Left forelimb (tissue), 1 donor: ENCODE results near the gene PIP5K1B.

Source experiments
- DNase-seq: peaks from one replicate; pipeline ENCODE4 v3.0.0-alpha.2; 2018; ENCODE audit warnings: low spot score

PIP5K1B gene

DNA sequence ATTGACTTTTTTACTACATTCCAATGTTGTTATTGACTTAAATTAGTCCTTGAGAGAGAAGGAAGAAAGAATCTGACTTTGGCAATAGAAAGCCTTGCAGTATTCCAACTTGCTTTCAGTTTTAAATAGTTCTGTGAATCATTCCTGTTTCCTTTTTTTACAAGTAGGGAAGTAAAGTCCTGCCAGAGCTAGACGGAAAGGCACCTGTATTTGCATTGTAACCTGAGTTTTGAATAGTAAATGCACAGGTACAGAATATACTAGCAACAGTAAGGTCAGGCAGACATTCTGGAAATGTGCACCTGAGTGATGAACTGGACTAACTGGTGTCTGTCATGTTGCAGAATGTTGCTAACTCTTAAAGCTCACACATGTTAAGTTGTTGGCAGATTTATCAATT, 208.0 kb downstream of the PIP5K1B start:
- no peak for DNase-seq

DNA sequence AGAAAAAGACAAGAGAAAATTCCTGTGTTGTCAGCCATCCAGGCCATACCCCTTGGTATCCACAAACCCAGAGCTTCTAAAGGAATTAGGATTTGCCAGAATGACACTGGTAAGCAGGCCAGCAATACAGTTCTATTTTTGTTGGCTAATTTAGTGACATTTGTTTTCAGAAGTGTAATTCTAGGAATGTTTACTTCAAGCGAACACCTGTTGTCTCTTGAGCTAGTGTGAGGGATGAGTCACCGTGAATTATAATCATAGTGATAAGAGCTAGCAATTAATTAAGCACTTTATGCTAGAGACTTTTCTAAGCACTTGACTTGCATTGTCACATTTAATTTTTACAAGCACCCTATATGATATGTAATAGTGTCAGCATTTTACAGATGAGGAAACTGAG, 209.7 kb downstream of the PIP5K1B start:
- DNase-seq: no peak

DNA sequence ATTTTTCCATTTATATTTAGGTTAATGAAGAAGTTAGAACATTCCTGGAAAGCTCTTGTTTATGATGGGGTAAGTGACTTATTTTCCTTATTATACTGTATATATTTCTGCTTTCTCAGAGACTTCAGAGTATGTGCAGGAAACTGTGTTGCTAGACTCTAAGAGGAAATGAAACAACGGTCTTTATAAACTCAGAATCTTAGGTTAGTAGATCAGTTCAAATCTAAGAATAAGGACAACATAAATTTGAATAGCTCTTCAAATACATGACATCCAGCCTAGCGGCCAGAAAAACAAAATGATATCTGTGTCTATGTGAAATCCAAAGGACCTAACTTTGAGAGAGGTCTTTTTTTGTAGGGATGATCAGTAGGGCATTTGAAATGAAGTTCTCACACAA, 214.6 kb downstream of the PIP5K1B start:
- no peak for DNase-seq

DNA sequence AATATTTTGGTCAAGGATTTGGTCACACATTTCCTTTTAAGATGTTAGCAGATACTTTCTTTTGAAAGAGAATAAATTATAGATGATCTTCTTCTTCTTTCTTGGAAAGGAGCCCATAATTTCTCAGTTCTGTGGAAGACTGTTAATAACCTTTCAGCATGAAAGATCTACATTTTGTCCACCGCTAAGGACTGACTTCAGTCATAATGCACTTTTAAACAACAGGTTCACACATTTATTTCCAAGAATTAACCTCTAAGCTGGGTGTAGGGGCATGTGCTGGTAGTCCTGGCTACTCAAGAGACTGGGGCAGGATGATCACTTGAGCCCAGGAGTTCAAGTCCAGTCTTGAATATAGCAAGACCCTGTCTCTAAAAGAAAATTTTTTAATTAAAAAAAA, 215.9 kb downstream of the PIP5K1B start:
- no peak for DNase-seq

DNA sequence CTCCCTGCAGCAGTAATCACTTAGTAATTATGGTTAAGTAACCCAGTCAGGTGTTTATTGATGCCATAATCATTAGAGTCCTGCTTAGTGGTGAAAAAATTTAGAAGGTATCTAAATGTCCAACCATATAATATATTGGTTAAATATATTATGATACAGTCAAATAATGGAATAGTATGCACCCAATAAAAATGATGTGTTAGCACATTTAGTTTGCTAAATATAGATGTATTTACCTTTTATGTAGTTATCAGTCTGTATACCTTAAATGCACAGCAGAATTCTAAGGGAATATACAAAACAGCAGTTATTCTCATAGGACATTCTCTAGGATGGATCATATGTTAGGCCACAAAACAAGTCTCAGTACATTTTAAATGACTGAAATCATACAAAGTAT, 218.4 kb downstream of the PIP5K1B start:
- DNase-seq: no peak

DNA sequence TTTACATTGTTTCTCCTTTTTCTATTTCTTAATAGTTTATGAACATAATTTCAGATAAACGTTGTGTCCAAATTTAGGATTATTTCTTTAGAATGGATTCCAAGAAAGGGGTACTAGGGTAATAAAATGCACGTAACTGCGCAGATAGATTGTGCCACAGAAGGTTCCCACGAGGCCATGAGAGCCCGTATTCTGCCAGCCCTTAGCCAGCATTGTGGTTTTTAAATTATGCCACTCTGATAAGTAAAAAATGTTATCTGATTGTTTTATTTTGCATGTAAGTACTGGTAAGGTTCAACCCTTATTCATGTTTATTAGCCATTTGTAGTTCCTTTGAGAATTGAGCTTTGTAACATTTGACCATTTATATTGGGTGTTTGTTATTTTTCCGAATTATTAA, 220.1 kb downstream of the PIP5K1B start:
- no peak for DNase-seq

- DNase-seq: no peak
Observed at GRCh38 chr9:68927165-68927564, 222.1 kb downstream of the PIP5K1B start.

- no peak for DNase-seq
Observed at GRCh38 chr9:68931821-68932220, 226.8 kb downstream of the PIP5K1B start.

- DNase-seq: no peak
Observed at GRCh38 chr9:68932458-68932857, 227.4 kb downstream of the PIP5K1B start.

DNA sequence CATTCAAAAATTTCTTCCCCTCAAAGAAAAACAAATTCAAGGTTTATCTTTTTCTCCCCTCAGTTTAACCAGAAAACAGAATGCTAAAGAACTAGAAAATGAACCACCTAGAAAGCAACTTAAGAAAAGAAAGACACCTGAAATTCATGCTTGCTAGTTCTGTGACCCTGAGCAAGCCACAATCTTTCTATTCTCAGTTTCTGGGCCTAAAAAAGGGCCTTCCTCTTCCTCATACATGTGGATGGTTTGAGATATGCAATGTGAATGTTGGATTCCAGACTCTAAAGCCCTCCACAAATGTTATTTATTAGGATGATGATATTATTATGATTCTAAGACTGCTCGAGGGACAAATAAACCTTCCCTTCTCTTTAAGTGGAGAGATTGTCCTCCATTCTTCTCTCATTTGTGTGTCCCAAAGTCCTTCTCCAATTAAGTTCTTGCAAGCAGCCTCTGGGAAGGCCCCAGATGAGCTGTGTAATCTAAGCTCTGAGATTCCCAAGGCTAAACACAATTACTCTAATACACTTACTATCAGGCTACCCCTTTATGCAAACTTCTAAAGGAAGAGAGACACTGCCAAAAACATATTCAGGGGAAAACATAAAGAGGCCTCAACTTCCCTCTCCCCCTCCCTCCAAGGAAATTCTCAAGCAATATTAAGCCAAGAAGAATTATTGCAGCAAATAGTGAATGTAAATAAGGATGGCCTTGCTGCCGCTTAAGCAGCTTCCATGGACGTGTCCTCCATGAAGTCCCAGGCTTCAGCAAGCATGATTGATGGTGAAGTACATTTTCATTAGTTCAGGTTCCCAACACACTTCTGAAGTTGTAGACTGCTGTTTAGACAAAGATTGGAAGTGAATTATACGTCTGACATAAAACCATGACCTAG, 228.6 kb downstream of the PIP5K1B start:
- no peak for DNase-seq

- no peak for DNase-seq
Observed at GRCh38 chr9:68934329-68934644, 229.2 kb downstream of the PIP5K1B start.

DNA sequence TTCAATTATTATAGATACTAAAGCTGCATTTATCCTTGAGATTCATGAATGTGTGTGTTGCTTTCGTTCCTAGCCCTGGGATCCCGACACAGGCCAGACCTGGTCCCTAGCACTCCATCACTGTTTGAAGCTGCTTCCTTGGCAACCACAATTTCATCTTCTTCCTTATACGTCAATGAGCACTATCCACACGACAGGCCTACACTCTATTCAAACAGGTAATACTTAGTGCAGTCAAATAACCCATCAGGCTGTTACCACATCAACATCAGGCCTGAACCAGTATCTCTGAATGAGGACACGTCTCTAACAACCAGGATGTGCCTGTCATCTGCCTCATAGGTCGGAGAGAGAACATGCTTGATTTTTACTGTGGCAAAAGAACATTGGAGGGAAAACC, 235.5 kb downstream of the PIP5K1B start:
- no peak for DNase-seq

DNA sequence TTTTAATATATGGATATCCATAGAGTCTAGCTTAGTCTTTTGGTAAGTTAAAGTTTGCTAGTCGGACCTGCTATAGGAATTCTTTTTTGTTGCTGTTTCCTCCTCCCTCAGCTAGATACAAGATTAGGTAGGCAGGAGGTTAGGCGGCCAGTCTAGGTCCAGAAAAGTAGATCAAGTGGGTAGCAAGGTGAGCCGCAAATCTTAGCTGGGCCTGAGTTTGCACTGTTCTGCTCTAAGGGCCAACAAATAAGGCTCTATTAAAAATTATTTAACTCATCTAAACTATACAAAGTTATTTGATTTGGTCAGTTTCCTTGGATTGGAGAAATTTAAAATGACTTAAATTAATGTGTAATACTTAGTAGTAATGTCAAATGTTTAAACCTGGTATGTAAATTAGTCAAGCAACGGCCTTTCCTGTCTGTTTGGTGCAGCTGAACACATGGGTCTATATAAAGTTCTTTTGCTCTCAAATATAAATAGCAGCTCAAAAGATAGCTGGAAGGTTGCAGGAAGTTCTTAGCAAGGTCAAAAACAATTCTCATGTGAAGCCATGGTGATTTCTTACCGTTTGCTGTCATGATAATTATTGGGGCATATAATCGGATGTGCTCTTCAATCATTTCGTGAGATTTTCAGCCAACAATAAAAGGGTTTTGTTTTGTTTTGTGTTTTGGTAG, 236.9 kb downstream of the PIP5K1B start:
- DNase-seq: no peak

GRCh38 chr9:68942790-68943189, 237.8 kb downstream of the PIP5K1B start:
- DNase-seq: no peak

- DNase-seq: no peak
Observed at GRCh38 chr9:68947015-68947414, 242.0 kb downstream of the PIP5K1B start.

- DNase-seq: no peak
Observed at GRCh38 chr9:68947842-68948569, 243.0 kb downstream of the PIP5K1B start.

- no peak for DNase-seq
Observed at GRCh38 chr9:68949271-68950000, 244.4 kb downstream of the PIP5K1B start.

DNA sequence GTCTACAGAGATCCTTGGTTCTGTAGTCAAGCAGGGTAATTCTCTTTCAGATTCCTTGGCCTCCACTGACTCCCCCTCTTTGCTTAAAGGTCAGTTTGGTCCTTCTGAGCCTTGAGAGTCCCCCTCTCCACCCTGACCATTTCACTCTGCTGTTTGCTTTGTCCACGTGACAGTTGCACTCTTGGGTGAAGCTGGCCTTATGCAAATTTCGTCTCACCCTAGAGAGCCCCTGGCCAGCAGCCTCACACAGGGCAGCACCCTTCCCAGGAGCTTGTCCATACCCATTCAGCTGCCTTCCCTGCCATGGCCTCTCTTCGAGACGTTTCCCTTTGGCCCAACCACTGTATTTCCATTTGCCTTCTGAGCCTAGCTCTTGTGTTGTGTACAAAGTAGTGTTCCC, 245.1 kb downstream of the PIP5K1B start:
- DNase-seq: no peak

DNA sequence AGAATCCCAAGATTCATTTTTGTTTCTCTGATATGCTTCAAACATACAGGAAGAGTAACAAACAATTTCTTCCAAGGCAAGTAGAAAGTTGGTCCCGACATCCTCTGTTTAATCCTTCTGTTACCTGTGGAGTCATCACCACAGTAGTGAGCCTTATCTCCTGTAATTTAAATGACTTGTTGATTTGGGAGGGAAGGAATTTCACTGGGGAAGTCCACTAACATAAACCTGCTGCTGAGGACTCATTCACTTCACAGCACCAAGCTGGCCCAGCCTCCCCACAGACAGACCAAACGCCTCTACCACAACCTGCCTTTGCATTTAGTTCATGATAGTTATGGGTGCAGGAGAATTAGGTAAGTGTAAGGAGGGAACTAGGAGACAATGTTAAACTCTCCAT, 245.6 kb downstream of the PIP5K1B start:
- DNase-seq: no peak

DNA sequence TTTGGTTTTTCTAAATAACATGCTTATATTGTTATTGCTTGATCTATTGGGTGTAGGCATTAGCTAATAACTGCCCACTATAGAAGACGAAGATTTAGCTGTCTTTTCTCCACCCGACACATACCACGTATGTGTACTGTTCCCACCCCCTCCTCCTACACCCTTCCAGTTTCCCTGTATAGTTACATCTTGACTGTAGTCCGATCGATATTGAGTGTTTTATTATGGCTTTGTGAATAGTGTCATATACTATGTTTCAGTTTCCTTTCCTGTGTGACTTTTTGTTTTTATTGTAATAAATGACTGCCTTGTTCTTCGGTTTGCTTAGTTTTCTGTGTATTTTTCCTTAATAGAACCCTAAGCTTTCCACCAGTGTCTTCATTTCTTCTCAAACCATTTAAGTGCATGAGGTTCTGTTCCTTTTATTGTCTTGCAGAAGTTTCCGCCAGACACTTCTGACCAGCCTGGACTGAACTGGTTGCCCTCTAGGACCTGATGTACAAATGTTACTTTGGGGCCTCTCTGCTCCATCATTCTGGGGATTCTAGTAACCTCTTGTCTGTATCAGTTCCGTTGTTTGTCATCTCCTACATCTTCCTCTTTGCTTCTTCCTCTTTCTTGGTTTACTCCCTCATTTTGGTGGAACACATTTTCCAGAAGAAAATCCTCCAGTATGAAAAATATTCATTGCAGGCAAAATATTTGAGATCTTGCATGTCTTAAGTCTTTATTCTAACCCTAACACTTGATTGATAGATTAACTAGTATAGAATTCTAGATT, 247.0 kb downstream of the PIP5K1B start:
- no peak for DNase-seq

- no peak for DNase-seq
Observed at GRCh38 chr9:68953771-68954170, 248.7 kb downstream of the PIP5K1B start.

GRCh38 chr9:68955330-68955729, 250.3 kb downstream of the PIP5K1B start:
- no peak for DNase-seq
